H1 (cell line): ENCODE results near the gene PDGFA. TPM values are rescaled to one million over a fixed set of nuclear protein-coding genes. Genes with fewer than 3 reads are reported as not detected.

Source experiments
- polyA plus RNA-seq, 7 experiments: library from polyadenylated mRNA; depleted of rRNA in 3 of 7; stranded (reverse) in 5 of 7; unstranded in 2 of 7; fragments of >200 nt in 5 of 7; fragments of 200-250 nt in 2 of 7; gene quantifications; 1 replicate in 5 of 7; 2 replicates in 1 of 7; 4 replicates in 1 of 7; pipeline versions ENCODE4 v1.2.1 to v1.2.3, GENCODE V29; 2011 to 2013; ENCODE audit warnings: missing spikeins in 2 of 7, mixed read lengths in 2 of 7
- total RNA-seq: library from RNA; stranded (reverse); fragmentation: NEBNext Ultra II Directional; extraction: Animal tissue kit (Norgen Biotek cat#: 25700); gene quantifications from 2 replicates; pipeline ENCODE4 v1.2.1, GENCODE V29; 2021
- TF ChIP-seq, protein P1 (sequence below): IDR thresholded peaks from 2 replicates; pipeline ENCODE4 v1.6.1; 2011; ENCODE audit warnings: low read depth, mild to moderate bottlenecking, low read length; ENCODE audit not compliant: insufficient read depth

PDGFA gene
- total and polyA plus RNA-seq, 2 of the 8 experiments (the other 6 are each of a cell fraction or from before 2014, with no cell fraction given), result 21.1 to 43.0 TPM

DNA sequence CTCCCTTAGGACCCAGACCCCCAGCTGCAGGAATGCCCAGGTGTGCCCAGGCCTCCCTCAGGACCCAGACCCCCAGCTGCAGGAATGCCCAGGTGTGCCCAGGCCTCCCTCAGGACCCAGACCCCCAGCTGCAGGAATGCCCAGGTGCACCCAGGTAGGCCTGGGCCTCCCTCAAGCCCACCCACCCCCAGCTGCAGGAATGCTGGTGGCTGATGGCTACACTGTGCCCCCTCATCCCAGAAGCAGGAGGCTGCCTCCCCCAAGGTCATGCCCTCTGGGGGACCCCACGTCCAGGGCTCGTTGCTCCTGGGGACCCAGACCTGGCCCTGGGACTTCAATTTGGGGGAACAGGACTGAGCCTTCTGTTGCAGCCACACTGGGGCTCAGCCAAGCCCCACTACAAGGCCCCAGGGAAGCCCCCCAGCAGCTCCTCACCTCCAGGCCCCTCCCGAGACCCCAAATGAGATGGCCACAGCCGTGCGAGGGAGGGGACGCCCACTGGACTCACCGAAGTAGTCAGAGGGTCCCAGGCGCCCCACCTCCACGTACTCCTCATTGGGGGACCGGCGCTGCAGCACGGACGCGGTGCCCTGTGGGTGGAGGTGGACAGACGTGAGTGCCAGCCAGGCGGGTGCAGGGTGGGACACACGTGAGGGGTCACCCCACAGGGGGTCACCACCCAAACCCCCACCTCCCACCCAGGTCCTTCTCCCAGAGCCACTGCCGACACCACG is 31.4 kb upstream of the PDGFA start (continued):
- TF ChIP-seq, protein P1, sequence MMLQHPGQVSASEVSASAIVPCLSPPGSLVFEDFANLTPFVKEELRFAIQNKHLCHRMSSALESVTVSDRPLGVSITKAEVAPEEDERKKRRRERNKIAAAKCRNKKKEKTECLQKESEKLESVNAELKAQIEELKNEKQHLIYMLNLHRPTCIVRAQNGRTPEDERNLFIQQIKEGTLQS, result no peak
